ENCODE data around the gene FNDC11.

DNA sequence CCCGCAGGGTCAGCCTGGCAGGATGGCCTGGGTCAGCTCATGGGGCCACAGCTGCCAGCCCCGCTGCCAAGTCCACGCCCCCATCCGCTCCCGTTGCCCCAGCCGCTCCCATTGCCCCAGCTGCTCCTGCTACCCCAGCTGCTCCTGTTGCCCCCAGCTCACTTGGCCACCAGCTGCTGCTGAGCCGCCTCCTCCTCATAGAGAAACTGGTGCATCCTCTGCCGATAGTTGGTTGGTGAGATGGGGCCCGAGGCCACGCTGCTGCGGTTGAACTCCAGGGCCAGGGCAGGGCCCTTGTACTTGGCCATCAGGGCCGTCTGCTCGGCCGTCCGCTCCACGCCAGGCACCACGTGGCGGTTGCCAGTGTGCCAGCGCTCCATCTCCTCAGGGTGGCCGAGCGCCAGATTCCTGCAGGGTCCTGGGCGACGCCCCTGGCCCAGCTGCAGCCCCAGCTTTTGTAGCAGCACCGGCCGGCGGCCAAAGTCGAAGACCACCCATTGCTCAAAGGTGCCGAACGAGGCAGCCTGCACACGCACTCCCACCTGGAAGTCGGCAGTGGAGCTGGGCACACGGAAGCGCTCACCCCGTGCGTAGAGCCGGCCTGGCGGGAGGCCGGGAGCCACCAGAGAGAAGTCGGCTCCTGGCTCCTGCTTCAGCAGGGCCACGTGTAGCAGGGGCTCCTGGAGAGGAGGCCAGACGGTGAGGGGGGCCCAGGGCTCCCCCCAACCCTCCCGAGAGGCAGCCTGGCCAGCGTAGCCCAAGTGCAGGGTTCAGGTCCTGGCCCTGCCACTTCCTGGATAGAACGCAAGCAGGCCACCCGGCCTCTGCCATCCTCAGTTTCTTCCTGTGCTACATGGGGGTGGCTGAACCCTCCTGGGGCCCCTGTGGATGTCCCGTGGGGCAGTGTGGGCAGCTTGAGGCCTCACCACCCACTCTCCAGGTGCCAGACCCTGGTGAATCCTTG is 15.3 kb downstream of the FNDC11 start:
- TF ChIP-seq, protein P1, sequence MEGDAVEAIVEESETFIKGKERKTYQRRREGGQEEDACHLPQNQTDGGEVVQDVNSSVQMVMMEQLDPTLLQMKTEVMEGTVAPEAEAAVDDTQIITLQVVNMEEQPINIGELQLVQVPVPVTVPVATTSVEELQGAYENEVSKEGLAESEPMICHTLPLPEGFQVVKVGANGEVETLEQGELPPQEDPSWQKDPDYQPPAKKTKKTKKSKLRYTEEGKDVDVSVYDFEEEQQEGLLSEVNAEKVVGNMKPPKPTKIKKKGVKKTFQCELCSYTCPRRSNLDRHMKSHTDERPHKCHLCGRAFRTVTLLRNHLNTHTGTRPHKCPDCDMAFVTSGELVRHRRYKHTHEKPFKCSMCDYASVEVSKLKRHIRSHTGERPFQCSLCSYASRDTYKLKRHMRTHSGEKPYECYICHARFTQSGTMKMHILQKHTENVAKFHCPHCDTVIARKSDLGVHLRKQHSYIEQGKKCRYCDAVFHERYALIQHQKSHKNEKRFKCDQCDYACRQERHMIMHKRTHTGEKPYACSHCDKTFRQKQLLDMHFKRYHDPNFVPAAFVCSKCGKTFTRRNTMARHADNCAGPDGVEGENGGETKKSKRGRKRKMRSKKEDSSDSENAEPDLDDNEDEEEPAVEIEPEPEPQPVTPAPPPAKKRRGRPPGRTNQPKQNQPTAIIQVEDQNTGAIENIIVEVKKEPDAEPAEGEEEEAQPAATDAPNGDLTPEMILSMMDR (IDR thresholded peaks at IDR 0.05), result no peak
- no peak for TF ChIP-seq POLR2A (IDR thresholded peaks at IDR 0.05)
